NCI-H187 treated with DMSO at 0.1 percent for 48 hours (cell line): ENCODE data around the gene ANGPTL8.

Experiments used
- DNase-seq: peaks from one replicate; lab custom pipeline; 2025; lab: John Stamatoyannopoulos, UW

ANGPTL8 gene

GRCh38 chr19:11261431-11261970 is 22.1 kb downstream of the ANGPTL8 start:
- DNase-seq = no peak

DNA sequence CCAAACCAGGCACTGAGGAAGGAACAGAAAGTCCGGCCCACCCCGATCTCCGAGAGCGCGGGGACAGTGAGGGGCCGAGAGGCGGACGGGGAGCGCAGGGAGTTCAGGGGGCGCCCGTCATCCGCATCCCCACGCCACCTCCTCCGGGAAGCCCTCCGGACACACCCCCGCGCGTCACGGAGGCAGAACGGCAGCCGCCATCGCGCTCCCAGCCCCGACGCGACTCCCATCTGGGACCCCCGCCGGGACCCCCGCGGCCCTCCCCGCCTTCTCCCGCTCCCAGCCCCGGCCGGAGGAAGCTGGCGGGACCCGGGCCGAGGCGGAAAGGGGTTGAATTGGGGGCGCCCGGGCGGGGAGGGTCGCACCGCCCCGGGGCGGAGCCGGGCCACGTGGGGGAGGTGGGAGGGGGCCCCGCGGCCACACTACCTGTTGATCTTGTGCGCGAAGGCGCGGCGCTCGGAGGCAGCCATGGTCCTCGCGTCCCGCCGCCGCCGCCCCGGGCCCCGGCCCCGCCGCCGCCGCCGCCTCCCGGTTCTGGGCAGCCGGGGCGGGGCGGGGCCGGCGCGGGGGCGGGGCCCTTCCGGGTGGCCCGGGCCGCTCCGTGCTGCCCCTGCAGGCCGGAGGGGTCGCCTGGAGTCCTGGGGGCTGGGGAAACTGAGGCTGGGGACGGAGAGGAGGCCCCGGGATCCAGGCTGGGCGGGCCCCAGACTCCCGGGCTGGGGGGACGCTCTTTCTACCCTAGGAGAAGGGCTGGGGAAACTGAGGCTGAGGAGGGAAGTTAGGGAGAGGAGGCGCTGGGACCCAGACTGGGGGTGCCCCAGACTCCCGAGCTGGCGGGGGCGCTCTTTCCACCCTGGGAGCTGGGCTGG is 22.8 kb downstream of the ANGPTL8 start, which contains the start of gene DOCK6:
DOCK6 (minus strand) TSS at position 554 of the 869 bp plus-strand sequence; CDS start at position 470, 84 bp downstream.
- no peak for DNase-seq

DNA sequence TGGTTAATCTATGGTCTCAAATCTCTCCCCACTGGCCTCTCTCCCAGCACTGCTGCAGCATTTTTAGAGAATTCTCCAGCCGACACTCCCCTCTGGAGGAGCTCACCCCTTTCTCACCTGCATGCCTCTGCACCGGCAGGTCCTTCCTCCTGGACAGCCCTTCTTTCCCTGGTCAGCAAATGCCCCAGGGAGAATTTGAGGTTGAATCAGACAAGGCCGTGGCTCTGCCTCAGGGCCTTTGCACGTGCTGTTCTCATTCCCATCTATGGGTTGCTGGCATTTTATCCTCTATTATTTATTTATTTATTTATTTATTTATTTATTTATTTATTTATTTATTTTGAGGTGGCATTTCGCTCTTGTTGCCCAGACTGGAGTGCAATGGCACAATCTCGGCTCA is 24.3 kb downstream of the ANGPTL8 start:
- no peak for DNase-seq

GRCh38 chr19:11264452-11265176 is 25.2 kb downstream of the ANGPTL8 start:
- no peak for DNase-seq

DNA sequence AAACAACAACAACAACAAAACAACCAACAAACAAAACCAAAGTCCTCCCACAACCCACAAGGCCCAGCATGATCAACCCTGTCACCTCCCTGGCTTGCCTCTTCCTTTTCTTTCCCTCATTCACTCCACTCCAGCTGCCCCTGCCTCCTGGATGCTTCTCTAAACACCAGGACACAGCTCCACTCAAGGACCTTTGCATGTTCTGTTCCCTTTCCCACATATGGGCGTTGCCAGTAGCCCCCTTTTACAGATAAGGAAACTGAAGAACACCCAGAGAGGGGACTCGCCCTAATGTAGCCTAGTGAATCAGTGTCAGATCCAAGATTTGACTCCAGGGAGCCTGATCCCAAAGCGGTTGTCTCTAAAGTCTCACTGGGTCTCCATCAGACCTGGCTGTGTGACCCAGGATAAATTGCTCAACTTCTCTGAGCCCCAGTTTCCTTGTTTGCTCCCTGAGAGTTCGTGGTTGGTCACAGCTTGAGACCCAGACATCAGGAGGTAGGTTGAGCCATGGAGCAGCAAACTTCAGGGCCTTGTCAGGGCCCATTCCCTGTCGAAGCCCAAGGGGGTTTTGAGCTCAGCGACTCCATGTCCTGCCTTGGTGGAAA is 25.9 kb downstream of the ANGPTL8 start:
- DNase-seq = no peak

DNA sequence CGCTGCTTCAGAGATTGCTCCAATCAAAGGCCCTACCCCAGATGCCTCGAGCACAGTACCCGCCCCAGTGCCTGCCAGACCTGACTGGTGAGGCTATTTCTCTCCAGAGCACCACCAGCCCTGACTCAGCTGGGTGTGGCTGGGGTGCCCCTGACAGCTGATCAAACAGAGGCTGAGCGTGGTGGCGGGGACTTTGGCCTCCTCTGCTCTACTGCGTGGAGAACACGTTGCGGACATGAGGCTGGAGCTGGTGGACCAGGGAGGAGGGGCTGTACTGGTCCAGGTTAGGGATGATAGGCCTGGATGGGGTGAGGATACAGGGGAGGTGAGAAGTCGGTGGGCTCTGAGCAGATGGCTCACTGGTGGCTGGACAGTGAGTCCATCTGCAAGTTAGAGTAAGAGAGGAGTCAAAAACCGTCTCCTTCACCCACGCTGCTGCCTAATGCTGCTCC is 26.4 kb downstream of the ANGPTL8 start:
- DNase-seq = no peak

GRCh38 chr19:11267316-11268085 is 28.1 kb downstream of the ANGPTL8 start:
- no peak for DNase-seq

- DNase-seq = no peak
Measured at GRCh38 chr19:11268783-11269267, 29.4 kb downstream of the ANGPTL8 start.

DNA sequence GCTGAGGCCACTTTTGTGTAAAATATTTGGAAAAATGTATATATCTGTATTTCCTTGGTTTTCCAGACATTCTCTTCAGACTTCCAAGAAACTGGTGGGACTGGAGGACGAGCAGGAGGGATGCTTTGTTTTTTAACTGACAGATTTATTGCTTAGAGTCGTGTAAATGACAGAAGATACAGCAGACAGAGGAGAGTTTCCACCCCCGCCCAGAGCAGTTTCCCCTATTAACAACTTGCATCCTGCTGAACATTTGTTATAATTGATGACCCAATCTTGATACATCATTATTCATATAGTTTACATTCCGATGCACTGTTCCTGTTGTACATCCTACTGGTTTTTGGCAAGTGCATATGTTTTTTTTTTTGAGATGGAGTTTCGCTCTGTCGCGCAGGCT is 30.0 kb downstream of the ANGPTL8 start:
- DNase-seq = no peak

GRCh38 chr19:11273296-11273695 is 33.9 kb downstream of the ANGPTL8 start:
- DNase-seq = no peak

- no peak for DNase-seq
Measured at GRCh38 chr19:11273989-11274388, 34.6 kb downstream of the ANGPTL8 start.

GRCh38 chr19:11274533-11275086 is 35.2 kb downstream of the ANGPTL8 start:
- DNase-seq = no peak

GRCh38 chr19:11278670-11279069 is 39.3 kb downstream of the ANGPTL8 start:
- DNase-seq = no peak

DNA sequence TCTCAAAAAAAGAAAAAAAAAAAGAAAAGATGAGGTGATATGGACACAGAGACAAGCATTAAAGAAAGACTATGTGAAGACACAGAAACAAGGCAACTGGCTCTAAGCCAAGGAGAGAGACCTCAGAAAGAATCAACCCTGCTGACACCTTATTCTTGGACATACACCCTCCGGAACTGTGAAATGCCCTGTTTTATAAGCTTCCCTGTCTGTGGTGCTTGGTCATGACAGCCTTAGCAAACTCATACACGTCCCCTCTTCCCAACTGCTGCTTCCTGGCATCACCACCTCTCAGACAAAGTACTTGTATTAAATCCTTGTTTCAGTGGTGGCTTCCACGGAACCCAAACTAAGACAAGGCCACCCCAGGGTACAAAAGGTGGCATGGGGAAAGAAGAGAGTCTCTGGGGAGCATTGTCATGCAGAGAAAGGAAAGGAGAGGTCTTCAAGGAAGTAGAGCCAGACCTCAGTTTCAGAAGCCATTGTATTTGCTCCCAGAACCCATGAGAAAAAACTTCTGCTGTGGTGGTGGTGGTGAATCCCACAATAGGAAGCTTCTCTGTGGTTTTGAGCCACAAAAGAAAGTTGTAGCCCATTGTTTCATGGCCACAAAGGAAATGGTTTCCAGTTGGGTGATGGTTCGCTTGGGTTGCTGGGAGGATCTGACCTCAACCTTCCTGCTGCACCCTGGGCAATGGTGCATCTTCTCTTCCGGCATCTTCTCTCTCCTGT is 40.3 kb downstream of the ANGPTL8 start:
- no peak for DNase-seq

DNA sequence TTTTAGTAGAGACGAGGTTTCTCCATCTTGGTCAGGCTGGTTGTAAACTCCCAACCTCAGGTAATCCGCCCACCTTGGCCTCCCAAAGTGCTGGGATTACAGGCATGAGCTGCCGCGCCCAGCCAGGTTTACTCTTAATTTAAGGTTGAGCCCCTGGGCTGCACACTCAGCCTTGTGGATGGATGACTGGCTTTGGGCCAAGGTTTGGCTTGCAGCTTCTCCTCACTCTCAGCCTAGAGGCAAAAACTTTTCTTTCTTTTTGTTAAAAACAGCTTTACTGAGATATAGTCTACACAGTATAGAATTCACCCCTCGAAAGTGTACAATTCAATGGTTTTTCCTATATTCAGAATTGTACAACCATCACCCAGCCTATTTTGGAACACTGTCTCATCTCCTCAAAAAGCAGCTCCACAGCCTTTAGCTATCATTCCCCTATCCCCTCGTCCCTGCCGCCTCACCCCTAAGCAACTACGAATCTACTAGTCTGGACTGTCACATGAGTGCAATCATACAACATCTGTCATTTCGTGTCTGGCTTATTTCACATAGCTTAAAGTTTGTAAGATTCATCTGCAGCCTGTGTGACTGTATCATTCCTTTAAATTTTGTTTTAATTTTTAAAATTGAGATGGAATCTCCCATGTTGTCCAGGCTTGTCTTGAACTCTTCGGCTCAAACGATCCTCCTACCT is 42.1 kb downstream of the ANGPTL8 start:
- DNase-seq = no peak

- DNase-seq = no peak
Measured at GRCh38 chr19:11284515-11284914, 45.1 kb downstream of the ANGPTL8 start.

GRCh38 chr19:11286312-11286974 is 47.0 kb downstream of the ANGPTL8 start:
- DNase-seq = no peak

- DNase-seq = no peak
Measured at GRCh38 chr19:11288349-11288748, 48.9 kb downstream of the ANGPTL8 start.

DNA sequence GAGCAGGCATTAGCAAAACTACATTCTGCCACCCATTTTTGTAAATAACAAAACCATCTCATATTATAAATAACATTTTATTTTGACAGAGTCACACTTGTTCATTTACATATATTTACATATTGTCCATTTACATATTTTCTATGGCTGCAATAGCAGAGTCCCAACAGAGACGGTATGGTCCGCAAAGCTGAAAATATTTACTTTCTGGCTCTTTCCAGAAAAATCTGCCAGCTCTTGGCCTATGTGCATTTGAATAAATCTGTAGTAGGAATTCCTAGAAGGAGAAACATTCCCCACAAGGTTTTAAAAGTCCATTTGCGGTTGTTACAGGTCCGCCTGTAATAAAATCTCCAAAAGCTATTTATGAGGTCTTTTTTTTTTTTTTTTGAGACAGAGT is 50.8 kb downstream of the ANGPTL8 start:
- DNase-seq = no peak
